HEK293T (cell line): Measurements from ENCODE around the gene SUN2.

Experiments
- ARNT ChIP-seq: fragments of 450-650 bp; IDR thresholded peaks from 2 replicates; pipeline ENCODE4 v1.6.1; 2017; ENCODE audit warnings: mild to moderate bottlenecking
- BHLHE40 ChIP-seq: fragments of 450-650 bp; IDR thresholded peaks from 2 replicates; pipeline ENCODE4 v1.6.1; 2016; ENCODE audit warnings: mild to moderate bottlenecking, moderate library complexity, borderline replicate concordance
- CTBP1 ChIP-seq: fragments of 450-650 bp; IDR thresholded peaks from 2 replicates; pipeline ENCODE4 v1.6.1; 2016; ENCODE audit warnings: borderline replicate concordance
- ELF4 ChIP-seq: fragments of 450-650 bp; IDR thresholded peaks from 2 replicates; pipeline ENCODE4 v1.6.1; 2017; ENCODE audit warnings: antibody characterized with exemption
- FOXK2 ChIP-seq: fragments of 450-650 bp; IDR thresholded peaks from 2 replicates; pipeline ENCODE4 v1.6.1; 2016; ENCODE audit warnings: mild to moderate bottlenecking
- FOXM1 ChIP-seq: fragments of 450-650 bp; IDR thresholded peaks from 2 replicates; pipeline ENCODE4 v1.6.1; 2017; ENCODE audit warnings: mild to moderate bottlenecking, borderline replicate concordance
- L3MBTL2 ChIP-seq: fragments of 450-650 bp; conservative IDR thresholded peaks from 2 replicates; pipeline ENCODE4 v1.6.1; 2016; ENCODE audit warnings: mild to moderate bottlenecking
- LEF1 ChIP-seq: fragments of 450-650 bp; IDR thresholded peaks from 2 replicates; pipeline ENCODE4 v1.6.1; 2017; ENCODE audit warnings: mild to moderate bottlenecking, borderline replicate concordance
- NFRKB ChIP-seq: fragments of 450-650 bp; IDR thresholded peaks from 2 replicates; pipeline ENCODE4 v1.6.1; 2016; ENCODE audit warnings: mild to moderate bottlenecking, moderate library complexity
- SP1 ChIP-seq: fragments of 450-650 bp; IDR thresholded peaks from 2 replicates; pipeline ENCODE4 v1.6.1; 2017
- SUZ12 ChIP-seq: fragments of 450-650 bp; IDR thresholded peaks from 2 replicates; pipeline ENCODE4 v1.6.1; 2016; ENCODE audit warnings: mild to moderate bottlenecking
- TARDBP ChIP-seq: fragments of 450-650 bp; IDR thresholded peaks from 2 replicates; pipeline ENCODE4 v1.6.1; 2016

- TF ChIP-seq SP1 (no peak), FOXM1 (no peak), ELF4 (no peak), TARDBP (no peak), BHLHE40 (no peak), NFRKB (no peak), ARNT (no peak), LEF1 (no peak), SUZ12 (no peak), FOXK2 (no peak), CTBP1 (no peak), L3MBTL2 (no peak)
Observed at GRCh38 chr22:38745676-38746460, 9.9 kb downstream of the SUN2 start.
